ENCODE data around the gene CCDC144A.

DNA sequence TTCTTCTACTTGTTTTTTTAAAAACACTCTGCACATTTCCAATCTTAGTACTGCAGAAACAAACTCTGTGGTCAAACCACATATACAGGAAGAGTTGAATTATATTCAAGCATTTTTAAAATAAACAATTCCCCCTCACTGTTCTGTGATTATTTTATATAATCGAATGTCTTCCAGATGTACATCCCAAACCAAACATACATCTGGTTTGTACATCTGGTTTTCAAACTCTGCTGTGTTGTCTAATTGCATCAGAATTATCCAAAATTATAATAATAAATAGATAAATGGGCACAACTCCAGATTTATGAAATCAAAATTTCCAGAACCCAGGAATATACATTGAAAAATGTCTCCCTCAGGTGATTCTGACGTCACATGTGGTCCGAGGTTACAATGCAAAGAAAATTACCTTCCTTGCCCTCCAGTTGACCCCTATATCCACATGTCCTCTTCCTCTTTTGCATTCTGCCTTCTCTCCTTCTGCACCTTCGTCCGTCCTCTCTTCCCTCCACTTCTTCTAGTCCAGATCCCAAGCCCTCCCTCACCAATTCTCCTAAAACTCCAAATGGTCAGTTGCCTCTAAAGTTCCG lies 13.3 kb upstream of the CCDC144A start:
- TF ChIP-seq, protein P1, sequence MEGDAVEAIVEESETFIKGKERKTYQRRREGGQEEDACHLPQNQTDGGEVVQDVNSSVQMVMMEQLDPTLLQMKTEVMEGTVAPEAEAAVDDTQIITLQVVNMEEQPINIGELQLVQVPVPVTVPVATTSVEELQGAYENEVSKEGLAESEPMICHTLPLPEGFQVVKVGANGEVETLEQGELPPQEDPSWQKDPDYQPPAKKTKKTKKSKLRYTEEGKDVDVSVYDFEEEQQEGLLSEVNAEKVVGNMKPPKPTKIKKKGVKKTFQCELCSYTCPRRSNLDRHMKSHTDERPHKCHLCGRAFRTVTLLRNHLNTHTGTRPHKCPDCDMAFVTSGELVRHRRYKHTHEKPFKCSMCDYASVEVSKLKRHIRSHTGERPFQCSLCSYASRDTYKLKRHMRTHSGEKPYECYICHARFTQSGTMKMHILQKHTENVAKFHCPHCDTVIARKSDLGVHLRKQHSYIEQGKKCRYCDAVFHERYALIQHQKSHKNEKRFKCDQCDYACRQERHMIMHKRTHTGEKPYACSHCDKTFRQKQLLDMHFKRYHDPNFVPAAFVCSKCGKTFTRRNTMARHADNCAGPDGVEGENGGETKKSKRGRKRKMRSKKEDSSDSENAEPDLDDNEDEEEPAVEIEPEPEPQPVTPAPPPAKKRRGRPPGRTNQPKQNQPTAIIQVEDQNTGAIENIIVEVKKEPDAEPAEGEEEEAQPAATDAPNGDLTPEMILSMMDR (IDR thresholded peaks at IDR 0.05) = no peak
- TF ChIP-seq POLR2A (IDR thresholded peaks at IDR 0.05) = no peak

Data from thyroid gland (tissue), 4 donors.